Measurements from ENCODE around the gene HELZ2.

The HELZ2 gene

GRCh38 chr20:63574156-63574828 is at the start of gene HELZ2:
HELZ2 (minus strand) TSS chr20:63574239; CDS start chr20:63572385, 1,854 bp downstream.
- TF ChIP-seq CTCF (IDR thresholded peaks at IDR 0.05; ENCODE audit: low read depth, low read length): no peak
- H3K4me3 ChIP-seq (ENCODE audit: low read depth, low read length): peak within 1 kb of the TSS; percentile 81
- in situ Hi-C loops (cut with HindIII; ENCODE audit: low sequenced_read_pairs): no loop called here
- DNase-seq (ENCODE audit: low read depth, low spot score): peak; percentile 62

- no peak for DNase-seq (ENCODE audit: low read depth, low spot score)
- H3K4me3 ChIP-seq (ENCODE audit: low read depth, low read length): no peak overlapping the region
- TF ChIP-seq CTCF (IDR thresholded peaks at IDR 0.05; ENCODE audit: low read depth, low read length): no peak
- in situ Hi-C loops (cut with HindIII; ENCODE audit: low sequenced_read_pairs): no loop called here
Observed at GRCh38 chr20:63622732-63623131, 48.7 kb upstream of the HELZ2 start.

- no peak for TF ChIP-seq CTCF (IDR thresholded peaks at IDR 0.05; ENCODE audit: low read depth, low read length)
- DNase-seq (ENCODE audit: low read depth, low spot score): no peak
- H3K4me3 ChIP-seq (ENCODE audit: low read depth, low read length): no peak overlapping the region
- in situ Hi-C loops (cut with HindIII; ENCODE audit: low sequenced_read_pairs): no loop called here
Observed at GRCh38 chr20:63622096-63622495, 48.1 kb upstream of the HELZ2 start.

GRCh38 chr20:63620991-63621390 is 47.0 kb upstream of the HELZ2 start:
- in situ Hi-C loops (cut with HindIII; ENCODE audit: low sequenced_read_pairs): no loop called here

GRCh38 chr20:63619505-63619904 is 45.5 kb upstream of the HELZ2 start:
- no peak overlapping the region for H3K4me3 ChIP-seq (ENCODE audit: low read depth, low read length)
- no peak for DNase-seq (ENCODE audit: low read depth, low spot score)
- in situ Hi-C loops (cut with HindIII; ENCODE audit: low sequenced_read_pairs): no loop called here
- TF ChIP-seq CTCF (IDR thresholded peaks at IDR 0.05; ENCODE audit: low read depth, low read length): no peak

More at GRCh38 chr20:63620991-63621390, 47.0 kb upstream of the HELZ2 start:
- H3K4me3 ChIP-seq (ENCODE audit: low read depth, low read length): no peak overlapping the region
- TF ChIP-seq CTCF (IDR thresholded peaks at IDR 0.05; ENCODE audit: low read depth, low read length): no peak
- no peak for DNase-seq (ENCODE audit: low read depth, low spot score)

- in situ Hi-C loops (cut with HindIII; ENCODE audit: low sequenced_read_pairs): no loop called here
- no peak overlapping the region for H3K4me3 ChIP-seq (ENCODE audit: low read depth, low read length)
- no peak for DNase-seq (ENCODE audit: low read depth, low spot score)
- no peak for TF ChIP-seq CTCF (IDR thresholded peaks at IDR 0.05; ENCODE audit: low read depth, low read length)
Observed at GRCh38 chr20:63619086-63619485, 45.0 kb upstream of the HELZ2 start.
